HPDE6-E6E7 (cell line): ENCODE measurements around the gene MUTYH.

Source experiments
- DNase-seq: peaks from one replicate; pipeline ENCODE4 v3.0.0; 2011; ENCODE audit warnings: missing footprints; ENCODE audit errors: extremely low spot score

MUTYH gene

DNA sequence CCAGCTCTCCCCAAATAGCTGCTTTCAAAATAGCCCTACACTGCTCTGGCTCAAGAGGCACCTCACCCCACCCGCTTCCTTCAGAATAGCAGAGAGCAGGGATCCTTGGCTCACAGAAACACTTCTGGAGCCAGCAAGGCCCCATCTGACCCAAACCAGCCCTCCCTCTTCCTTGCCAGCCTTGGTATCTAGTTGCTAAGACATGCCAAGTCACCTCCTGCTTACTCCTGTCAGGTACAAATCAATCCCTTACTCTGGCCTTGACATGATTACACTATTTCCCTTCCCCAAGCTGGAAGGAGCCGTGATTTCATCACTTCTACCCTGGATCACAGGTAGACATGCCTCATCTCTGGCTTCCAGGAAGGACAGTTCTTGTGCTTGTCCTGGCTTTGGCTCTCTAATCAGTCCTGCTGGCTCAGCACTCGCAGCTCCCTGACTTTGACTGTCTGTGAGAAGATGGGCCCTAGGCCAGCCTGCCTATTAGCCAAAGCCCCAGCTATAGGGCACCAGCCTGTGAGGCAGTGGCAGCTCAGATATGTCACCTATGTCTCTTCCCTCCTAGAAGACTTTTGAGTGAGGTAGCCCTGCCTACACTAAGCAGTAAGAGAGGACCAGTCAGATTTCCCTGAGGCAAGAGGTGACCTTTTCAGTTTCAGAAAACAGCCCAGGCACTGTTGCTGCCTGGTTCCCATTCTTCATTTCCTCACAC, 8.9 kb upstream of the MUTYH start:
- DNase-seq = no peak

DNA sequence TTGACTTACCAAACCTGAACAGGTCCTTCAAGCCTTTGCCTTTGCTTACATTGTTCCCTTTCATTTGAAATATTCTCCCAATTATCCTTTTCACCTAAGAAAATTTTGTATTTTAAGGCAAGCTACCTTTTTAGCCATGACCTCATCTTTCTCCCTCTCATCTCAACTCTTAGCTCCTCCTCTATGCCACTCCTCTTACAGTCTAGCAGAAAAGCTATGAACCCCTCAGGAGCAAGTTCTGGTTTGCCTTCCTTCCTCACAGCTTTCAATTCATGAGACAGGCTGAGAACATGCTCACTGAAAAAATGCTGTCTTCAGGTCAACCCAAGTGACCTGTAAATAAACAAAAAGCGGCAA, 8.3 kb upstream of the MUTYH start:
- DNase-seq = no peak

DNA sequence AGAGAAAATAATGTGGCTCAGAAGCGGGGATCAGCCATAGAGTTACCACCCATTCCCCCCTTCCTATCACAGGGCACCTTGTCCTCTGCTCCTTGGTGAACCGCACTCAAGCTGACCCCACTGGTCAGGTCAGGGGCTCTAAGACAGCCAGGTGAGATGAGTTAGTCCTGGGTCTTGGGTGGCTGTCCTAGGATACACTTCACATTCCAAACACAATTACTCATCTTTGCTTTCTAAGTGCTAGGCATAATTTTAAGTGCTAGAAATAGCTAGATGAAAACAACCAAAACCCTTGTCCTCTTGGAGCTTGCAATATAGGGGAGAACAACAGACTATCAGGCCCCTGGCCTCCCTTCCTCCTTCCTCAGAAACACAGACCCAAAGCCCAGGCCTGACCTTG, 7.8 kb upstream of the MUTYH start:
- no peak for DNase-seq

DNA sequence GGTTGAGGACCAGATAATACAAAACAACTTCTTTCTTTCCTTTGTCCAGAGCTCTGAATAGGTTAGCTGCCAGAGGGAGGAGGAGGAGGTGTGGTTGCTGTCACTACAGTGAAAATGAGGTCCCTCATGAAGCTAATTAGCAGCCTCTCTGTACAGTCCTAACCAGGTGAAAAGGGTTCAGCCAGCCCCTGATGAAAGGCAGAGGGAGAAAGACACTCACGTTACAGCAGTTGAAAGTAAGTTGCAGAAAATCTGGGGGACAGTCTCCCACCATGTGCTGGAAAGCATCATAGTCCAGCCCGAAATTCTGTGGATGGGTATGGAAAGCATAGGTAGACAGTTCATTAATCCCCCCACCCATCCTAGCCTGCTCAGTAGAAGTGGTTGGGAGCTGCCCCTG, 6.2 kb upstream of the MUTYH start:
- no peak for DNase-seq

DNA sequence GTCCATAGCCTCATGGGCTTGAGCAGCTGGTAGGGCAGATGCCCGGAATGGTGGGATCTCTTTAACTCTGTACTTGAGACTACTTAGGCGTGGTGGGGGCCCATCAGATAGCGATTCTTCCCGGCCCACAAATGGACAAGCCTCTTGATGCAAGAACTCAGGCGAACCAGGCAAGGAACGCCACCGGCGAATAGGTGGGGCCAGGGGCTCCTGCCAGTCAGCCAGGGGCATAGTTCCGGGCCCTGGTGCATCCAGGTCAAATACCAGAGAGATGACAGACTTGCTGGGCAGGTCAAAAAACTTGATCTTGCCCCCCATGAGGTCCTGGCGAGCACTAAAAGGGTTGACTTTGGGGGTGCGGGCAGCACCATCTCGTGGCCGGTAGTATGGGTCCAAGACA, 4.8 kb upstream of the MUTYH start:
- DNase-seq = no peak

DNA sequence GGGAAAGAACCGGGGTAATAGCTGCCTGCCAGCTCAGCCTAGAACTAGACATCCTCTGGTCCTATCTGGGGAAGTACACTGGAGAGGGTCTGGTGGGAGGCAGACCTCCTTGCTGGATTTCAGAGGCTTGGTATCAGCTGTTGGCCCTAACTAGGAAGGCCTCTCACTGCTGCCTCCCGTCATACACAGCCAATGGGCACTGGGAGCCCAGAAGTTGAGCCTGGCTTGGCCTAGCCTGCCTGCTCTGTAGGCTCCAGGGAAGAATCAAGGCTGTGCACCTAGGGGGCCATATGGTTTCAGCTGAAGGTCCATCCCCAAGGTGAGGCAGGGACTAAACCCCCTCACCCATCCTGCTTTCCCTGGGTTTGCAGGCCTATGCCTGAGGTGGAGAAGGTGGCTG, 4.3 kb upstream of the MUTYH start:
- DNase-seq = no peak

DNA sequence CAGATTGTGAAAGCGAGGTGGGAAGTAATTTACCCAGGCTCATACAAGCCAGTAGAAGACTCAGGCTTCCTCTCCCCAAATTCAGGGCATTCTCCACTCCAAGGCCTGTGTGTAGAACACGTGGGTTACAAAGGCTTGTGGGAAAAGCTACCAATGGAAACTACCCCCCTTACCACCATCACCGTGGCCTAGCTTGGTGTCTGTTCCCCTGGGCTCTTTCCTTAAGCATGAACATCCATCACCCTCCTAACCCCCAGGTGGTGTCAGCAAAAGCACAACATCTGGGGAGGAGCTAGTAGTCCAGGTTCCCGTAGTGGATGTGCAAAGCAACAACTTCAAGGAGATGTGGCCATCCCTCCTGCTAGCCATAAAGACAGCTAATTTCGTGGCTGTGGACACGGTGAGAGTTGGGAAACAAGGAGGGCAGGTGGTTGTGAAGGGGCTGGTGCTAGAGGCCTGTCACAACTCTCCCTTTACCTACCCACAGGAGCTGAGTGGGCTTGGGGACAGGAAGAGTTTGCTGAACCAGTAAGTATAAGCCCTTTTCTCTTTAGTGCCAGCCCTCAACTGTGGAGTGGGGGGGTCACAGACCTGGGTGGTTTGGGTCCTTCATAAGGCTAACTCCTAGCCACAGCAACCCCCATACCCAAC, 701 bp upstream of the MUTYH start:
- DNase-seq = no peak

DNA sequence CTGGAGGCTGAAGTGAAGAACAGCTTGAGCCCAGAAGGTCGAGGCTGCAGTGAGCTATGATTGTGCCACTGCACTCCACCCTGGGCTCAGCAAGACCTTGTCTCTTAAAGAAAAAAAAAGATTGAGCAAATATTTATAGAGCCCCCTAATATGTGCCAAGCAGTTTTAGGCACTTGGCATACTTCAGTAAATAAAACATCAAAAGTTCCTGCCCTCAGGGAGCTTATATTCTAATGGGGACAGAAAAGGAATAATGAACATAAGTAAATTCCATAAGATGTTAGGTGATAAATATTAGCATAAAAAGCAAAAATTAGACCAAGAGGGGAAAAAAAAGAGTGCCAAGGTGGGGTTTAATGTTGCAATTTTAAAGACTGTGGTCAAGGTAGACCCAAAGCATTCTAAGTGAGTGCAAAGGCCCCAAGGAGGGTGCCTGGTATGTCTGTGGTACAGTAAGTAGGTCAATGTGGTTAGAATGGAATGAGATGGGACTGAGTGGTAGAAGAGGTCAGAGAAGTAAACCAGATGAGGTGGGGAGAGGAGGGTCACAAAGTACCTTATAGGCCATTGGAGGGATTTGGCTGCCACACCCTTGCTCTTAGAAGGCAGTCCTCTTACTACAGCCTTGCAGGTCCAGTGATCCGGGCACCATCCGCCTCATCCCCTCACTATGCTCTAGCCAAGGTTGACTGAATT, 2.5 kb downstream of the MUTYH start:
- no peak for DNase-seq

DNA sequence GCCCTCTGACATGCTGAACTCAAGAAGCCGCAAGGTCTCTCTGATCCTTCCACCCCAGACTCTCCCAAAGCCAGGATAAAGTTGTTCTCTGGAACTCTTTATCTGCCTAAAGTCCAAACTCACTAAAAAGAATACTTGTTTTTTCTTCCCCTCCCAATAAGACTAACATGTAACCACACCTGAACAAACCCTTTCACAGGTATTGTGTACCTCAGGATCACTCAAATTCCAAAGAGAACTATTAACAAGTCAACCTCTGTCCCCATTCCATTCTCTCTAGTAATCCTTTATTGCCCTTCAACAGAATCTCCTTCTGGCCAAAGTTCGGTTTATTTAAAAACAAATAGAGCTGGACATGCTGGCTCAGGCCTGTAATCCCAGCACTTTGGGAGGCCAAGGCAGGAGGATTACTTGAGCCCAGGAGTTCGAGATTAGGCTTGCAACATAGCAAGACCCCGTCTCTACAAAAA, 4.3 kb downstream of the MUTYH start:
- no peak for DNase-seq

DNA sequence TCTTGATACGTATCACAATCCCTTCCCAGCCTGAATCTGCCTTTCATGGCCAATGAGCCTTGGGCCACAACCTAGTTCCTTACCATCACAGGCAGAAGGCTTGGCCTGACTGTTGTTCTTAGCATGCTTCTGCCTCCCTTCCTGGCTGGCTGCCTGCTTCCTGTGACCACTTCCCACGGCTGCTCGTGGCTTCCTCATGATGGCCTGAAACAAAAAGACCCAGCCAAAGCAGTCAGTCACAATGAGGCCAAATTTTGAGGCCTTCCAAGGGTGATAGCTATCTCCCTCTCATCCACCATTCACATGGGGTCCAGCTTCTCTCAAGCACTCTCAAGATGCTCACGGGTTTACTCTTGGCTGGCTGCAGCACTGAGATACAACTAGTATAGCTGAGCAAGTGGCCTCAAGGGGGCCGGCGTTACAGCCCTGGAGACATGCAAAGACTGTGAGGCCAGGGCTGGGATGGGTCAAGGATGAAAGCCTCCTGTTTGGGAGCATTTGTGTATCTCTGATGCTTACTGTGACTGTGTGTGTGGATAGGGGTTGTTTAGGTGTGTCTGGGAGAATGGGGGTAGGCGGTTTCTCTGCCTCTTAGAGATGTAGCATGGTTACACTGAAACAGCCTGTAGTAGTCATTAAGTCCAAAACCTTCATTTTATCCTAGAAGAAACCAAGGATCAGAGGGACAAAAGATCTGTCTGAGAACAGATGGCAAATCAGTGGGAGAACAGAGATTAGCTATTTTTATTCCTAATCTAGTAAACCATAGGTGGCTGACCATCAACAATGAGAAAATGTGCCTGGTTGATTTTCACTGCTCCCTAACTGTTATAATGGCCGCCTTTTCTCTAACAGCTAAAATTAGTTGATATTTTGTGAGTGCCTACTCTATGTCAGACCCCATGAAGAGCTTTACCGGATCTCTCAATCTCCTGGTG, 5.7 kb downstream of the MUTYH start:
- no peak for DNase-seq

DNA sequence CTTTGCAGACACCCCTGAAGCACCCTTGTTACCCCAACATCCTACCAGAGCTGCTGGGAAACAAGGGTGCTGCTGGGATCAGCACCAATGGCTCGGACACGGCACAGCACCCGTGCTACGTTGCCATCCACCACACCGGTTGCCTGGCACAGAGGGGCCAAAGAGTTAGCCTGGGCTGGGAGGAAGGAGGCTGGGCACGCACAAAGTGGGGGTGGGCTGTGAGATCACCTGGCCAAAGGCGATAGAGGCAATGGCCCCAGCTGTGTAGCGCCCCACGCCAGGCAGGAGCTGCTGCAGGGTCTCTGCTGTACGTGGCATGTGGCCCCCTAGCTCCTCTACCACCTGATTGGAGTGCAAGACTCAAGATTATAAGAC, 7.9 kb downstream of the MUTYH start:
- no peak for DNase-seq

DNA sequence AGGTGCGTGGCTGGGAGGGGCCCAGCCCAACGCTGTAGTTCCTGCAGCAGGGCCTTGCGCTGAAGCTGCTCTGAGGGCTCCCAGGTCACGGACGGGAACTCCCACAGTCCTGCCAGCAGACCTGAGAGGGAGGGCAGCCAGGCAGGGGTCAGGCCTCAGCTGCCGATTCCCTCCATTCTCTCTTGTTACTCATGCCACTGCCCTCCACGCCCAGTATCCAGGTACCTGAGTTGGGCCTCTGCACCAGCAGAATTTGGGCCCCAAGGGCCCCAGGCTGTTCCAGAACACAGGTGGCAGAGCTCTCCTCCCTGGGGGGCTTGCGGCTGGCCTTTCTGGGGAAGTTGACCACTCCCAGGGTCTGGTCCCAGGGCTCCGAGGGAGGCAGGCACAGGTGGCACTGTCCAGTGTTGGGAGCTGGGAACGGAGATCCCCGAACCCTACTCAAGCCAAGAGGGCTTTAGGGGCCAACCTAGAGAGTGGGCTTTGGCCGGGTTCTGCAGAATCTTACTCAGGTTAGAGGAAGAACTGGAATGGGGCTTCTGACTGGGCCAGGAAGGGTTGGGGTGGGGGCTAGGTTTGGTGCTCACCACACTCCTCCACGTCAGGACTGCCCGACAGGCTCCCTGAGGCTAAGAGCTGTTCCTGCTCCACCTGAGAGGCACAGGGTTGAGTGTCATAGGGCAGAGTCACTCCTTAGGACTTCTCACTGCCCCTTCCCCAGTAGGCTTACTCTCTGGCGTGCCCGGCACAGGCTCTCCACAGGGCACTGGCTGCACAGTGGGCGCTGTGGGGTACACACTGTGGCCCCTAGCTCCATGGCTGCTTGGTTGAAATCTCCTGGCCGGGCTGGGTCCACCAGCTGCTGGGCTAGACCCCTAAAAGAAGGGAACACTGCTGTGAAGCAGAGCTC, 8.5 kb downstream of the MUTYH start:
- no peak for DNase-seq

DNA sequence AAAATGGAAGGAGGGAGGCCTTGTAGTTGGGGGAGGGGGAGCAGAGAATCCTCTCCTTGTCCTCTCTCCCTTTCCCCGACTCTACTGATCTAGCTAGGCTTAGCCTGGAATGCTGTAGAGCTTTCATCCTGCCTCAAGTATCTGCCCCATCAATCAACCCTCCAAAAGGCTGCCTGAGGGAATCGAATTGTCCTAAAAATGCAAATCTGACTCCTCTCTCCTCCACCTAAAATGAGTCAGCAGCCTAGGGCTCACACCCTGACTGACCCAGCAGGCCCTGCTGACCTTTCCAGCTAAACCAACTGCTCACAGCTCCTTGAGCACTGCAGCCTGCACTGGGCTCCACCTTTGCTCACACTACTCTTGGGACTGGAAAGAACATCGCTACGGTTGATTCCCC, 10.8 kb downstream of the MUTYH start:
- no peak for DNase-seq

DNA sequence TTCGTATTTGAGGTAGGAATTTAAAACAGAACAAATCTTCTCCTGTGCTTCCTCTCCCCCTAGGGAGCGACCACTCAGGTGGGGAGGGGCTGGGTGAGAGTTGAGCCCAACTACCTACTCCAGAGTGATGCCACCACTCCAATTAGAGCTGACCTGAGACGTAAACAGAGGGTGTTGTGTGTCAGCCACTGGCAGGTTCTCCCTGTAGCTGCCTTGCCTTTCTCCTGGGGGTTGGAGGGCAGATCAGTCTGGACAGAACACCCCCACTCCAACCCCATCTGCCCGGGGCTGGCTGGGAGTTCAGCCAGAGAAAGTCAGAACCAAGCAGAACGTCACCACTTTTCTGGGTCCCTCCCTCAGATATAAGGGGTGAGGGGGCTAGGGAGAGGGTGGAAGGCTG, 11.6 kb downstream of the MUTYH start:
- no peak for DNase-seq

DNA sequence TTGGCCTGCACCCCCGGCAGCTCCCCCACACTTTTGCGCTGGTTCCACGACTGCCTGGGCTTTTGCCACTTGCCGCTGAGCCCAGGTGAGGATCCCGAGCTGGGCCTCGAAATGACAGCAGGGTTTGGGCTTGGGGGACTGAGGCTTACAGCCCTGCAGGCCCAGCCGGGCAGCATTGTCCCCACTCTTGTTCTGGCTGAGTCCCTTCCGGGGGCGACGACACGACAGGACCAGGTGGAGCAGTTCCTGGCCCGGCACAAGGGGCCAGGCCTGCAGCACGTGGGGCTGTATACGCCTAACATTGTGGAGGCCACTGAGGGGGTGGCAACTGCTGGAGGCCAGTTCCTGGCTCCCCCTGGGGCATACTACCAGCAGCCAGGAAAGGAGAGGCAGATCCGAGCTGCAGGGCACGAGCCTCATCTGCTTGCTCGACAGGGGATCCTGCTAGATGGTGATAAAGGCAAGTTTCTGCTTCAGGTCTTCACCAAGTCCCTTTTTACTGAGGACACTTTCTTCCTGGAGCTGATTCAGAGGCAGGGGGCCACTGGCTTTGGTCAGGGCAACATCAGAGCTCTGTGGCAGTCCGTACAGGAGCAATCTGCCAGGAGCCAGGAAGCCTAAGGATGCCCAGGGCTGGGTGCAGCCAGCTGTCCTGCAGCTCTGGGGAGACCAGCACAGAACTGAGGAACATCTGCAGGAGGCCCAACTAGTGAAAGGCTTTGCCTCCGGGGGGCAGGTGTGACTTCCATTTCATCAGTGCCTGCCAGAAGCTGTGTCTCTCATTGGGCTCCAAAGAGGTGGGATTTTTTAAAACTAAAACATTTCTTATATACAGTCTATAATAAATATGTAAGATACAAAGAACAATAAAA, 12.4 kb downstream of the MUTYH start:
- DNase-seq = no peak

DNA sequence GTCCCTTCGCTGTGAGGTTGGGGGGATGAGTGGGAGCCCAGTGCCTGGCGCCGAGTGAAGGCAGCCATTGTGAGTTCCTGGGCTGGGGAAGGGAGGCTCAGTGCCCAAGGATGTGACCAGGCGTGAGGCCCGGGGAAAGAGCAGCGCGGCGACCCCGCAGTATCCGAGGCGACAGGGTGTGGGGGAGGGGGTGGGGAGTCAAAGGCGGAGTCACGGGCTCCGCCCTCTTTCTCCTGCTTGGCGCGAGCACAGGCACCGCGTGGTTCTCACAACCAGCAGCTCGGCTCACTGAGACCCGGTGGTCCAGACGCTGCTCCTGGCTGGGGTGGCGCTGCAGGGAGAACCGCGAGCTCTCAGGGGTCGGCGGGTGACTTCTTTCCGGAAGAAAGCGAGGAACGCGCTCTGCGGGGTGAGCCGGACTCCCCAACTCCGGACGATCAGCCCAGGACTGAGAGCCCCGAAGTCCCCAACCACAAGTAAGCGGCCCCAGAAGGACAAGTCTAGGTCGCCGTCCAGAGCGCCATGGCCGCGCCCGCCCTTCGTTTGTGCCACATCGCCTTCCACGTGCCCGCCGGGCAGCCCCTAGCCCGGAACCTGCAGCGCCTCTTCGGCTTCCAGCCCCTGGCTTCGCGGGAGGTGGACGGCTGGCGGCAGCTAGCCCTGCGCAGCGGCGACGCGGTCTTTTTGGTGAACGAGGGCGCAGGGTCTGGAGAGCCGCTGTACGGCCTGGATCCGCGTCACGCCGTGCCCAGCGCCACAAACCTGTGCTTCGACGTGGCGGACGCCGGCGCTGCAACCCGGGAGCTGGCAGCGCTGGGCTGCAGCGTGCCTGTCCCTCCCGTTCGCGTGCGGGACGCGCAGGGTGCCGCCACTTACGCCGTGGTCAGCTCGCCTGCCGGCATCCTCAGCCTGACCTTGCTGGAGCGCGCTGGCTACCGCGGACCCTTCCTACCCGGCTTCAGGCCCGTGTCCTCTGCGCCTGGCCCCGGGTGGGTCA, 13.3 kb downstream of the MUTYH start, which contains the start of gene HPDL:
HPDL (plus strand) TSS at position 269 of the 997 bp plus-strand sequence; CDS start at position 523, 254 bp downstream.
- DNase-seq = no peak

DNA sequence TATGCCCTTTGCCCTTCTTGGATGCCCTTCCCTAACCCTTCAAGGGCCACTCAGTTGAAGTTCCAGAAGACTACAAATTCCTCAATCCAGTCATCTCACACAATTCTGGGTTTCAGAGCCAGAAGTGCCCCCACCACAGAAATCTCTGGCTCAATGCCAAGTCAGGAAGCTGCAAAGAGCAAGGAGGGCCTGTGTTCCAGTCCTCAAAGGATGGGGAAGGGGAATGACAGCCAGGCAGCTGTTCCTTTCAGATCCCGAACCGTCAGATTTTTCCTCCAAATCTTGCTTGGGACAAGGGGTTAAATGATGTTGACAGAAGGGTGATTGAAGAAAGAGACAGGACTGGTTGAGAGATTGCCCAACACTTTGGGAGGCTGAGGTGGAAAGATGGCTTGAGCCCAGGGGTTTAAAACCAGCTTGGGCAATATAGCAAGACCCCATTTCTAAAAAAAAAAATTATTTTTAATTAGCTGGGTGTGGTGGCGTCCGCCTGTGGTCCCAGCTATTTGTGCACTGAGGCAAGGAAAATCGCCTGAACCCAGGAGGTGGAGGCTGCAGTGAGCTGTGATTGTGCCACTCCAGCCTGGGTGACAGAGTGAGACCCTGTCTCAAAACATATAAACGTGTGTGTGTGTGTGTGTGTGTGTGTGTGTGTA, 14.3 kb downstream of the MUTYH start:
- no peak for DNase-seq

DNA sequence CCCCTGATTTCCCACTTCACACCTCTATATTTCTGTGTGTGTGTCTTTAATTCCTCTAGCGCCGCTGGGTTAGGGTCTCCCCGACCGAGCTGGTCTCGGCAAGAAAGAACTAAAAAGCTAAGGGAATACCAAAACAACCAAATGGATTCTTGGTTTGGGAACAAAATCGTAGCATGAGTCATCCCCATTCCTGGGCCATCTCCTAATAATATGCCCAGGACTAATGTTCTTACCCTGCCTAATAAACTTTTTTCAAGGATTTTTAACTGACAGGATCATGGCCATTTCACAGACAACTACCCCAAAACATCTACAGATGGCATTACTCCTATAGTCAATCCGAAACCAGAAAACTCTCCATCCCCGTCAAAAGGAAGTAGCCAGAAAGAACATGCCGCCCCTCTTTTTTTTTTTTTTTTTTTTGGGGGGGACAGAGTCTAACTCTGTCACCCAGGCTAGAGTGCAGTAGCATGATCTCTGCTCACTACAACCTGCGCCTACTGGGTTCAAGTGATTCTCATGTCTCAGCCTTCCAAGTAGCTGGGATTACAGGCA, 17.7 kb downstream of the MUTYH start:
- DNase-seq = no peak
